ENCODE measurements around the gene BST1. TPM values are rescaled to one million over a fixed set of nuclear protein-coding genes. Genes with fewer than 3 reads are reported as not detected.

BST1 gene
- total RNA-seq, 4 donors from 2014 or later, result 0.26 to 2.1 (median 0.95) TPM

GRCh38 chr4:15753786-15754185, 50.9 kb downstream of the BST1 start:
- TF ChIP-seq CTCF (IDR thresholded peaks at IDR 0.05 in 4 of 5, conservative IDR thresholded peaks at IDR 0.05 in 1 of 5) (no peak), POLR2A (IDR thresholded peaks at IDR 0.05) (no peak)
- Histone ChIP-seq H3K4me1 (no peaks in the 10 kb centered on the region), H3K36me3 (no peaks in the 10 kb centered on the region), H3K4me3 (no peak overlapping the region), H3K27me3 (no peaks in the 10 kb centered on the region), H3K27ac (peak overlapping the region in 3 of 4 donors; percentile 24 to 61 (median 56)), H3K9me3 (no peaks in the 10 kb centered on the region)
- peak; percentile 22 to 26 for DNase-seq
- peak; percentile 42 to 55 for ATAC-seq
- intact Hi-C loops (cut with DNase I; ENCODE audit: low total_unique reads) (no loop called here), in situ Hi-C loops (cut with MboI; ENCODE audit: low sequenced_read_pairs in 4 of 4) (no loop called here)

GRCh38 chr4:15754323-15754722, 51.5 kb downstream of the BST1 start:
- intact Hi-C loops (cut with DNase I; ENCODE audit: low total_unique reads) (no loop called here), in situ Hi-C loops (cut with MboI; ENCODE audit: low sequenced_read_pairs in 4 of 4) (no loop called here)
- no peaks in the 10 kb centered on the region for H3K4me1 ChIP-seq
- no peak overlapping the region for H3K4me3 ChIP-seq
- H3K27ac ChIP-seq, result peak overlapping the region in 3 of 4 donors; percentile 24 to 61 (median 39)
- no peak for TF ChIP-seq POLR2A (IDR thresholded peaks at IDR 0.05)
- TF ChIP-seq CTCF (IDR thresholded peaks at IDR 0.05 in 4 of 5, conservative IDR thresholded peaks at IDR 0.05 in 1 of 5), result no peak
- H3K36me3 ChIP-seq, result no peaks in the 10 kb centered on the region
- DNase-seq (no peak), ATAC-seq (peak in 1 of 2 donors; percentile 30)
- H3K9me3 ChIP-seq, result no peaks in the 10 kb centered on the region
- no peaks in the 10 kb centered on the region for H3K27me3 ChIP-seq

- H3K27ac ChIP-seq, result no peak overlapping the region
- TF ChIP-seq POLR2A (IDR thresholded peaks at IDR 0.05), result no peak
- TF ChIP-seq CTCF (IDR thresholded peaks at IDR 0.05 in 4 of 5, conservative IDR thresholded peaks at IDR 0.05 in 1 of 5), result no peak
Measured at GRCh38 chr4:15755321-15756155, 52.7 kb downstream of the BST1 start.

GRCh38 chr4:15756361-15756861, 53.5 kb downstream of the BST1 start:
- no peak for ATAC-seq
- no peaks in the 10 kb centered on the region for H3K4me1 ChIP-seq
- in situ Hi-C loops (cut with MboI; ENCODE audit: low sequenced_read_pairs in 4 of 4), result no loop called here

More at GRCh38 chr4:15755321-15756155, 52.7 kb downstream of the BST1 start:
- Histone ChIP-seq H3K9me3 (no peaks in the 10 kb centered on the region), H3K36me3 (no peaks in the 10 kb centered on the region), H3K4me3 (no peak overlapping the region), H3K4me1 (no peaks in the 10 kb centered on the region), H3K27me3 (no peaks in the 10 kb centered on the region)
- DNase-seq, result no peak
- ATAC-seq, result no peak
- in situ Hi-C loops (cut with MboI; ENCODE audit: low sequenced_read_pairs in 4 of 4) (no loop called here), intact Hi-C loops (cut with DNase I; ENCODE audit: low total_unique reads) (no loop called here)

More at GRCh38 chr4:15756361-15756861, 53.5 kb downstream of the BST1 start:
- TF ChIP-seq POLR2A (IDR thresholded peaks at IDR 0.05) (no peak), CTCF (IDR thresholded peaks at IDR 0.05 in 4 of 5, conservative IDR thresholded peaks at IDR 0.05 in 1 of 5) (no peak)
- Histone ChIP-seq H3K27me3 (no peaks in the 10 kb centered on the region), H3K36me3 (no peaks in the 10 kb centered on the region), H3K9me3 (no peaks in the 10 kb centered on the region), H3K27ac (no peak overlapping the region), H3K4me3 (no peak overlapping the region)
- intact Hi-C loops (cut with DNase I; ENCODE audit: low total_unique reads), result no loop called here
- no peak for DNase-seq
